ENCODE measurements around the gene NCAN.

The NCAN gene

GRCh38 chr19:19285686-19286085 lies 73.9 kb downstream of the NCAN start:
- no peak for DNase-seq (ENCODE audit: low spot score)

- DNase-seq (ENCODE audit: low spot score): no peak
Observed at GRCh38 chr19:19292607-19293006, 80.8 kb downstream of the NCAN start.

DNA sequence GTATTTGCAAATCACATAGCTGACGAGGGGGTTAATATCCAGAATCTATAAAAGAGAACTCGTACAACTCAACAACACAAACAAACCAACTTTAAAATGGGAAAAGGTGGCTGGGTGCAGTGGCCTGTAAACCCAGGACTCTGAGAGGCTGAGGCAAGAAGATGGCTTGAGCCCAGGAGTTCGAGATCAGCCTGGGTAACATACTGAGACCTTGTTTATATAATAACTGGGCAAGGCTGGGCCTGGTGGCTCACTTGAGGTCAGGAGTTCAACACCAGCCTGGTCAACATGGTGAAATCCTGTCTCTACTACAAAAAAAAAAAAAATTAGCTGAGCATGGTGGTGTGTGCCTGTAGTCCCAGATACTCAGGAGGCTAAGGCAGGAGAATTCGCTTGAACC lies 83.2 kb downstream of the NCAN start:
- DNase-seq (ENCODE audit: low spot score): no peak

DNA sequence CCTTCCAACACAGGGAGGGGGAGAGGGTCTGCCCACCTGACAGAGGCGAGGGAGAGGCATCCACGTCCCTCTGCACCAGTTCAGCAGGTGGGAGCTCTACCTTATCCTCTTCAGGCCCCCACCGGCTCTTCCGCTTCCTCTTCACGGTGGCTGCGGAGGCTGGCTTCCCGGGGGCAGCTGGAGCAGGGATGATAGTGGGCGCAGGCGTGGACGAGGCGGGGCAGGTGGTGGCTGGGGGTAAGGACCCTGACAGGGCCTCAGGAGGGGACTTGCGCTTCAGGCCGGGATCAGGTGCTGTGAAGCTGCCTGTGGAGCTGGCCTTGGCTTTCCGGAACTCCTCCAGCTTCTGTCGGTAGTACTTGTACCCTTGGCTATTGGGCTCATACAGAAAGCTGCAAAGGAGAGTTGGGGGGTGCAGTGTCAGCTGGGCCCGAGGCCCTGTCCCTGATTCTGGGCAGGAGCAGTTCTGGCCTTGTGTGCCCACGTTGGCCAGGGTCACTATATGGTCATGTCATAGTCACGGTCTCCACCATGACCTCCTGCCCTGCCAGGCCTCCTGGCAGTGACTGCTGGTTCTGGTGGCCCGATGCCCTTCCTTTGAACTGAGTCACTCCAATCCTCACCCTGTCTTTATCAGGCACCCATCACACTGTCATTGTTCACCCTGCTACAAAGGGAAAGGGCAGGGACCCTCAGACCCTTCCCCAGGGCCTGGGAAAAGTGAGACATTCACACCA lies 85.4 kb downstream of the NCAN start:
- no peak for DNase-seq (ENCODE audit: low spot score)

GRCh38 chr19:19297759-19298158 lies 86.0 kb downstream of the NCAN start:
- DNase-seq (ENCODE audit: low spot score): no peak

DNA sequence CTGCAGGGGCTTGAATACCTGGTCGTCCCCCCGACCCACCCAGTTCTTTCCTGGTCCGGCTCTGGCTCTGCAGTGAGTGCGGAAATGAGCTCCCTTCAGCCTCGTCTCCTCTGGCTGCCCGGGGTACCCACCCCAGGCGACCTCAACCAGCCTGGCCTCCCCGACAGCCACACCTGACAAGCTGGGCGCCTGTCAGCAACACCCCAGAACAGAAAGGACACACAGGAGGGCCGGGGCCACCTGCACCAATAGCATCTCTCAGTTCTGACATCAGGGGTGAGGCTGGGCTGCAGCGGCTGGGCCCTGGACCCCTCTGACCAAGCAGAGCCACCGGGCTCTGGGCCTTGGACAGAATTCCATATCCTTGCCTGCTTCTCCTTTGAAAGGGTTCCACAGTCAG lies 88.9 kb downstream of the NCAN start:
- DNase-seq (ENCODE audit: low spot score): no peak
